HepG2 (cell line): ENCODE measurements around the gene PRM2. TPM values are rescaled to one million over a fixed set of nuclear protein-coding genes. Genes with fewer than 3 reads are reported as not detected.
A peak's percentile ranks its signal among the peaks of the same experiment; 100 is the strongest.

Experiments
- ADNP ChIP-seq: sonication (generic); formaldehyde crosslinking; IDR thresholded peaks from 2 replicates; pipeline ENCODE4 v1.4.0; 2020; ENCODE audit warnings: missing genetic modification reagents
- AKAP8 ChIP-seq: sonication (generic); formaldehyde crosslinking; IDR thresholded peaks from 2 replicates; pipeline ENCODE4 v1.5.1; 2020; ENCODE audit warnings: mild to moderate bottlenecking, missing genetic modification reagents
- ATAD3A ChIP-seq: sonication (generic); formaldehyde crosslinking; IDR thresholded peaks from 2 replicates; pipeline ENCODE4 v1.4.0; 2020; ENCODE audit warnings: missing genetic modification reagents
- ATRX ChIP-seq: sonication (generic); formaldehyde crosslinking; IDR thresholded peaks from 2 replicates; pipeline ENCODE4 v1.4.0; 2020; ENCODE audit warnings: missing genetic modification reagents, borderline replicate concordance
- CCDC6 ChIP-seq: sonication (generic); formaldehyde crosslinking; IDR thresholded peaks from 2 replicates; pipeline ENCODE4 v1.8.1; 2022; ENCODE audit warnings: mild to moderate bottlenecking, missing genetic modification reagents, moderate library complexity
- CEBPB ChIP-seq: IDR thresholded peaks from 2 replicates; pipeline ENCODE4 v1.6.1; 2011; ENCODE audit warnings: low read depth, low read length, improper control_type of control experiment, borderline replicate concordance
- HMGA1 ChIP-seq: sonication (generic); formaldehyde crosslinking; conservative IDR thresholded peaks from 2 replicates; pipeline ENCODE4 v1.4.0; 2020; ENCODE audit warnings: missing genetic modification reagents
- KDM2A ChIP-seq: sonication (generic); formaldehyde crosslinking; IDR thresholded peaks from 2 replicates; pipeline ENCODE4 v1.4.0; 2020; ENCODE audit warnings: low read depth, missing genetic modification reagents, borderline replicate concordance
- KMT2A ChIP-seq: sonication (generic); formaldehyde crosslinking; IDR thresholded peaks from 2 replicates; pipeline ENCODE4 v1.4.0; 2020; ENCODE audit warnings: missing genetic modification reagents
- LBX2 ChIP-seq: sonication (generic); formaldehyde crosslinking; IDR thresholded peaks from 2 replicates; pipeline ENCODE4 v1.5.0; 2020; ENCODE audit warnings: missing genetic modification reagents, mild to moderate bottlenecking, borderline replicate concordance
- NR2C2 ChIP-seq: sonication (generic); formaldehyde crosslinking; IDR thresholded peaks from 2 replicates; pipeline ENCODE4 v1.4.0; 2020; ENCODE audit warnings: missing genetic modification reagents, mild to moderate bottlenecking, moderate library complexity, borderline replicate concordance
- RCOR2 ChIP-seq: IDR thresholded peaks from 2 replicates; pipeline ENCODE4 v1.6.1; 2016; ENCODE audit warnings: missing biosample characterization, missing genetic modification reagents
- U2AF1 ChIP-seq: fragments of 200-400 bp; formaldehyde crosslinking; optimal IDR thresholded peaks from 2 replicates; pipeline ENCODE3; 2017; ENCODE audit warnings: mild to moderate bottlenecking, low read depth, low read length
- ZBTB46 ChIP-seq: sonication (generic); formaldehyde crosslinking; IDR thresholded peaks from 2 replicates; pipeline ENCODE4 v1.4.0; 2020; ENCODE audit warnings: mild to moderate bottlenecking, missing genetic modification reagents, borderline replicate concordance
- ZFY ChIP-seq: sonication (generic); formaldehyde crosslinking; IDR thresholded peaks from 2 replicates; pipeline ENCODE4 v1.4.0; 2020; ENCODE audit warnings: missing genetic modification reagents
- ZFYVE20 ChIP-seq: sonication (generic); formaldehyde crosslinking; IDR thresholded peaks from 2 replicates; pipeline ENCODE4 v1.8.0; 2023; ENCODE audit warnings: low read depth, mild to moderate bottlenecking, moderate library complexity, missing genetic modification reagents, borderline replicate concordance
- ZNF230 ChIP-seq: sonication (generic); formaldehyde crosslinking; IDR thresholded peaks from 2 replicates; pipeline ENCODE4 v1.4.0; 2020; ENCODE audit warnings: mild to moderate bottlenecking, missing genetic modification reagents
- ZNF430 ChIP-seq: sonication (generic); formaldehyde crosslinking; IDR thresholded peaks from 2 replicates; pipeline ENCODE4 v1.9.0; 2021; ENCODE audit warnings: mild to moderate bottlenecking, missing genetic modification reagents
- ZNF468 ChIP-seq: sonication (generic); formaldehyde crosslinking; IDR thresholded peaks from 2 replicates; pipeline ENCODE4 v1.8.0; 2022; ENCODE audit warnings: mild to moderate bottlenecking, moderate library complexity, missing genetic modification reagents
- ZNF746 ChIP-seq: sonication (generic); formaldehyde crosslinking; IDR thresholded peaks from 2 replicates; pipeline ENCODE4 v1.8.0; 2022; ENCODE audit warnings: mild to moderate bottlenecking, missing genetic modification reagents
- ZNF777 ChIP-seq: sonication (generic); formaldehyde crosslinking; IDR thresholded peaks from 2 replicates; pipeline ENCODE4 v1.4.0; 2020; ENCODE audit warnings: missing genetic modification reagents
- polyA plus RNA-seq, 8 experiments: library from polyadenylated mRNA; depleted of rRNA in 3 of 8; stranded (reverse) in 7 of 8; unstranded in 1 of 8; fragments of >200 nt; fragmentation: Illumina TruSeq in 4 of 8; extraction: Trizol in 4 of 8; gene quantifications; 2 replicates each; pipeline versions ENCODE4 v1.2.1 to v1.2.3, GENCODE V29; 2011 to 2016; ENCODE audit warnings: low read depth in 4 of 8, missing spikeins in 1 of 8, mixed read lengths in 1 of 8; ENCODE audit not compliant: insufficient read depth in 1 of 8
- total RNA-seq, 5 experiments: library from RNA; depleted of rRNA; stranded (reverse); fragments of >200 nt; fragmentation: Illumina TruSeq; extraction: Trizol; gene quantifications; 2 replicates each; pipeline ENCODE4 v1.2.3, GENCODE V29; 2016; ENCODE audit warnings: low read depth in 1 of 5
- TF ChIP-seq, protein P1 (sequence below): sonication (generic); formaldehyde crosslinking; IDR thresholded peaks from 2 replicates; pipeline ENCODE4 v1.4.0; 2020; ENCODE audit warnings: missing genetic modification reagents
- TF ChIP-seq, protein P2 (sequence below): sonication (generic); formaldehyde crosslinking; IDR thresholded peaks from 2 replicates; pipeline ENCODE4 v1.4.0; 2020; ENCODE audit warnings: missing genetic modification reagents

The PRM2 gene
- total and polyA plus RNA-seq, 2 of the 13 experiments (the other 11 are each of a cell fraction or from before 2014, with no cell fraction given) = 0.54 TPM; not detected in 1

- peak; percentile 30; the same call in 1 of the 2 replicates for TF ChIP-seq ZNF777 (CRISPR knock-in tag)
- TF ChIP-seq KMT2A = no peak
- TF ChIP-seq LBX2 (CRISPR knock-in tag) = no peak; the same call in 1 of the 2 replicates
- TF ChIP-seq RCOR2 = no peak
- peak; percentile 96 for TF ChIP-seq ZNF230 (CRISPR knock-in tag)
- TF ChIP-seq ZNF468 (CRISPR knock-in tag) = peak; percentile 72; the same call in 1 of the 2 replicates
- TF ChIP-seq ZNF430 = no peak; the same call in 1 of the 2 replicates
- no peak for TF ChIP-seq ZFYVE20 (CRISPR knock-in tag)
- no peak for TF ChIP-seq ATAD3A (CRISPR knock-in tag)
- TF ChIP-seq ZNF746 = 0 out of 2 replicates have a peak, but pooled peaks have one; percentile 19
- TF ChIP-seq AKAP8 (CRISPR knock-in tag) = peak; percentile 74; the same call in 1 of the 2 replicates
- TF ChIP-seq CCDC6 (CRISPR knock-in tag) = peak; percentile 93
- no peak for TF ChIP-seq ATRX
- TF ChIP-seq ADNP (CRISPR knock-in tag) = peak; percentile 70
- peak; percentile 86 for TF ChIP-seq U2AF1
- no peak for TF ChIP-seq HMGA1 (CRISPR knock-in tag)
- TF ChIP-seq ZBTB46 (CRISPR knock-in tag) = 0 out of 2 replicates have a peak, but pooled peaks have one; percentile 88
- no peak for TF ChIP-seq CEBPB
- peak; percentile 59 for TF ChIP-seq NR2C2 (CRISPR knock-in tag)
- no peak for TF ChIP-seq ZFY (CRISPR knock-in tag)
- TF ChIP-seq, protein P1, sequence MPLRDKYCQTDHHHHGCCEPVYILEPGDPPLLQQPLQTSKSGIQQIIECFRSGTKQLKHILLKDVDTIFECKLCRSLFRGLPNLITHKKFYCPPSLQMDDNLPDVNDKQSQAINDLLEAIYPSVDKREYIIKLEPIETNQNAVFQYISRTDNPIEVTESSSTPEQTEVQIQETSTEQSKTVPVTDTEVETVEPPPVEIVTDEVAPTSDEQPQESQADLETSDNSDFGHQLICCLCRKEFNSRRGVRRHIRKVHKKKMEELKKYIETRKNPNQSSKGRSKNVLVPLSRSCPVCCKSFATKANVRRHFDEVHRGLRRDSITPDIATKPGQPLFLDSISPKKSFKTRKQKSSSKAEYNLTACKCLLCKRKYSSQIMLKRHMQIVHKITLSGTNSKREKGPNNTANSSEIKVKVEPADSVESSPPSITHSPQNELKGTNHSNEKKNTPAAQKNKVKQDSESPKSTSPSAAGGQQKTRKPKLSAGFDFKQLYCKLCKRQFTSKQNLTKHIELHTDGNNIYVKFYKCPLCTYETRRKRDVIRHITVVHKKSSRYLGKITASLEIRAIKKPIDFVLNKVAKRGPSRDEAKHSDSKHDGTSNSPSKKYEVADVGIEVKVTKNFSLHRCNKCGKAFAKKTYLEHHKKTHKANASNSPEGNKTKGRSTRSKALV (CRISPR knock-in tag) = no peak; the same call in 1 of the 2 replicates
- TF ChIP-seq, protein P2, sequence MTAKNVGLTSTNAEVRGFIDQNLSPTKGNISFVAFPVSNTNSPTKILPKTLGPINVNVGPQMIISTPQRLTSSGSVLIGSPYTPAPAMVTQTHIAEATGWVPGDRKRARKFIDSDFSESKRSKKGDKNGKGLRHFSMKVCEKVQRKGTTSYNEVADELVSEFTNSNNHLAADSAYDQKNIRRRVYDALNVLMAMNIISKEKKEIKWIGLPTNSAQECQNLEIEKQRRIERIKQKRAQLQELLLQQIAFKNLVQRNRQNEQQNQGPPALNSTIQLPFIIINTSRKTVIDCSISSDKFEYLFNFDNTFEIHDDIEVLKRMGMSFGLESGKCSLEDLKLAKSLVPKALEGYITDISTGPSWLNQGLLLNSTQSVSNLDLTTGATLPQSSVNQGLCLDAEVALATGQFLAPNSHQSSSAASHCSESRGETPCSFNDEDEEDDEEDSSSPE (CRISPR knock-in tag) = peak; percentile 88
- TF ChIP-seq KDM2A = peak; percentile 74
These were observed 18.9 kb downstream of the PRM2 start (continued) for GRCh38 chr16:11257131-11257938.
